HS-27A (cell line): ENCODE measurements around the gene CYBC1.

ENCODE experiments used
- DNase-seq: peaks from one replicate; pipeline ENCODE4 v3.0.0-alpha.2; 2012; ENCODE audit warnings: low read depth, missing footprints

Gene CYBC1

GRCh38 chr17:82447876-82448275 lies 2.7 kb downstream of the CYBC1 start:
- no peak for DNase-seq

GRCh38 chr17:82446649-82447048 lies 3.9 kb downstream of the CYBC1 start:
- DNase-seq = no peak

- DNase-seq = no peak
Measured at GRCh38 chr17:82446124-82446523, 4.4 kb downstream of the CYBC1 start.

GRCh38 chr17:82445542-82445941 lies 5.0 kb downstream of the CYBC1 start:
- DNase-seq = no peak

- no peak for DNase-seq
Measured at GRCh38 chr17:82444941-82445521, 5.5 kb downstream of the CYBC1 start.

- DNase-seq = no peak
Measured at GRCh38 chr17:82444284-82444893, 6.2 kb downstream of the CYBC1 start.

- DNase-seq = no peak
Measured at GRCh38 chr17:82443465-82444283, 6.9 kb downstream of the CYBC1 start.

GRCh38 chr17:82442643-82443464 lies 7.7 kb downstream of the CYBC1 start:
- DNase-seq = no peak

GRCh38 chr17:82441691-82442487 lies 8.7 kb downstream of the CYBC1 start:
- DNase-seq = no peak

- no peak for DNase-seq
Measured at GRCh38 chr17:82440991-82441627, 9.4 kb downstream of the CYBC1 start.

- DNase-seq = no peak
Measured at GRCh38 chr17:82440469-82440981, 10.0 kb downstream of the CYBC1 start.

GRCh38 chr17:82439829-82440365 lies 10.7 kb downstream of the CYBC1 start:
- no peak for DNase-seq

GRCh38 chr17:82439194-82439828 lies 11.2 kb downstream of the CYBC1 start:
- DNase-seq = no peak

GRCh38 chr17:82438401-82439193 lies 12.0 kb downstream of the CYBC1 start:
- DNase-seq = no peak

GRCh38 chr17:82437325-82437668 lies 13.3 kb downstream of the CYBC1 start:
- DNase-seq = no peak

GRCh38 chr17:82436601-82437324 lies 13.8 kb downstream of the CYBC1 start:
- no peak for DNase-seq

GRCh38 chr17:82435601-82436583 lies 14.7 kb downstream of the CYBC1 start:
- no peak for DNase-seq
